Parathyroid adenoma (tissue), 2 donors: ENCODE measurements around the gene NELL2.

ENCODE experiments used
- H2AFZ ChIP-seq: fragments of 300-600 bp; sonication (generic); one replicate; pipeline ENCODE4 v1.7.0; 2017; ENCODE audit warnings: antibody characterized with exemption, mild to moderate bottlenecking
- H3K27ac ChIP-seq: fragments of 300-600 bp; sonication (generic); one replicate; pipeline ENCODE4 v1.7.0; 2017
- H3K27me3 ChIP-seq: fragments of 300-600 bp; sonication (generic); one replicate; pipeline ENCODE4 v1.7.0; 2017; ENCODE audit warnings: low read length; ENCODE audit not compliant: control insufficient read depth, insufficient read depth
- H3K36me3 ChIP-seq: fragments of 300-600 bp; sonication (generic); one replicate; pipeline ENCODE4 v1.7.0; 2017; ENCODE audit warnings: low read length; ENCODE audit not compliant: control insufficient read depth, insufficient read depth
- H3K4me1 ChIP-seq: fragments of 300-600 bp; sonication (generic); one replicate; pipeline ENCODE4 v1.7.0; 2017; ENCODE audit warnings: control low read depth
- H3K4me2 ChIP-seq: fragments of 300-600 bp; sonication (generic); one replicate; pipeline ENCODE4 v1.7.0; 2017; ENCODE audit warnings: low read length
- H3K4me3 ChIP-seq: fragments of 300-600 bp; sonication (generic); one replicate; pipeline ENCODE4 v1.7.0; 2017; ENCODE audit warnings: low read depth, low read length
- H3K79me2 ChIP-seq: fragments of 300-600 bp; sonication (generic); one replicate; pipeline ENCODE4 v1.7.0; 2017; ENCODE audit warnings: control low read depth
- H3K9ac ChIP-seq: fragments of 300-600 bp; sonication (generic); one replicate; pipeline ENCODE4 v1.7.0; 2017; ENCODE audit warnings: mild to moderate bottlenecking
- H3K9me3 ChIP-seq: fragments of 300-600 bp; sonication (generic); one replicate; pipeline ENCODE4 v1.7.0; 2017; ENCODE audit warnings: low read length; ENCODE audit not compliant: control insufficient read depth
- CTCF ChIP-seq: fragments of 300-600 bp; sonication (generic); IDR thresholded peaks from one replicate; pipeline ENCODE4 v1.7.0; 2017; ENCODE audit warnings: antibody characterized with exemption, mild to moderate bottlenecking
- donor health status: primary hyperparathyroidism.

The NELL2 gene

GRCh38 chr12:44510510-44510909 lies 365.6 kb downstream of the NELL2 start:
- Histone ChIP-seq H3K27me3 (no peaks in the 10 kb centered on the region), H2AFZ (no peak overlapping the region), H3K9ac (no peak overlapping the region), H3K27ac (no peak overlapping the region), H3K4me3 (no peak overlapping the region), H3K36me3 (no peaks in the 10 kb centered on the region), H3K4me1 (no peaks in the 10 kb centered on the region), H3K9me3 (no peaks in the 10 kb centered on the region), H3K4me2 (no peak overlapping the region), H3K79me2 (no peaks in the 10 kb centered on the region)
- TF ChIP-seq CTCF, result no peak

- H3K79me2 ChIP-seq, result no peaks in the 10 kb centered on the region
- H3K9ac ChIP-seq, result no peak overlapping the region
- no peaks in the 10 kb centered on the region for H3K36me3 ChIP-seq
- no peaks in the 10 kb centered on the region for H3K27me3 ChIP-seq
- no peak overlapping the region for H2AFZ ChIP-seq
- H3K4me2 ChIP-seq, result no peak overlapping the region
- H3K4me1 ChIP-seq, result no peaks in the 10 kb centered on the region
- H3K4me3 ChIP-seq, result no peak overlapping the region
- no peaks in the 10 kb centered on the region for H3K9me3 ChIP-seq
- H3K27ac ChIP-seq, result no peak overlapping the region
- no peak for TF ChIP-seq CTCF
Measured at GRCh38 chr12:44510076-44510475, 366.0 kb downstream of the NELL2 start.

- H3K27me3 ChIP-seq, result no peaks in the 10 kb centered on the region
- no peak overlapping the region for H3K27ac ChIP-seq
- no peak overlapping the region for H2AFZ ChIP-seq
- H3K4me1 ChIP-seq, result no peaks in the 10 kb centered on the region
- no peaks in the 10 kb centered on the region for H3K9me3 ChIP-seq
- no peaks in the 10 kb centered on the region for H3K36me3 ChIP-seq
- H3K4me2 ChIP-seq, result no peak overlapping the region
- H3K79me2 ChIP-seq, result no peaks in the 10 kb centered on the region
- H3K4me3 ChIP-seq, result no peak overlapping the region
- no peak overlapping the region for H3K9ac ChIP-seq
- TF ChIP-seq CTCF, result no peak
Measured at GRCh38 chr12:44509471-44509870, 366.6 kb downstream of the NELL2 start.

- Histone ChIP-seq H3K36me3 (no peaks in the 10 kb centered on the region), H3K79me2 (no peaks in the 10 kb centered on the region), H3K4me3 (no peak overlapping the region), H3K9ac (no peak overlapping the region), H2AFZ (no peak overlapping the region), H3K27me3 (no peaks in the 10 kb centered on the region), H3K4me2 (no peak overlapping the region), H3K9me3 (no peaks in the 10 kb centered on the region), H3K4me1 (no peaks in the 10 kb centered on the region), H3K27ac (no peak overlapping the region)
- no peak for TF ChIP-seq CTCF
Measured at GRCh38 chr12:44507461-44507860, 368.7 kb downstream of the NELL2 start.

- H2AFZ ChIP-seq, result no peak overlapping the region
- no peak overlapping the region for H3K4me3 ChIP-seq
- H3K9ac ChIP-seq, result no peak overlapping the region
- H3K4me2 ChIP-seq, result no peak overlapping the region
- no peaks in the 10 kb centered on the region for H3K79me2 ChIP-seq
- no peaks in the 10 kb centered on the region for H3K36me3 ChIP-seq
- TF ChIP-seq CTCF, result no peak
- H3K27ac ChIP-seq, result no peak overlapping the region
- no peaks in the 10 kb centered on the region for H3K9me3 ChIP-seq
- no peaks in the 10 kb centered on the region for H3K27me3 ChIP-seq
- H3K4me1 ChIP-seq, result no peaks in the 10 kb centered on the region
Measured at GRCh38 chr12:44504799-44505198, 371.3 kb downstream of the NELL2 start.
